Measurements from ENCODE around the gene ITGAX.

ITGAX gene

GRCh38 chr16:31365131-31365865 is 10.3 kb downstream of the ITGAX start:
- H3K9ac ChIP-seq (ENCODE audit: insufficient read length, low read depth), result no peak overlapping the region

GRCh38 chr16:31367853-31368252 is 12.9 kb downstream of the ITGAX start:
- TF ChIP-seq YY1 (IDR thresholded peaks at IDR 0.05; ENCODE audit: insufficient read depth, insufficient read length), result no peak
- TF ChIP-seq ZNF274 (IDR thresholded peaks at IDR 0.05; ENCODE audit: low read depth, low read length), result no peak
- TF ChIP-seq SUZ12 (IDR thresholded peaks at IDR 0.05; ENCODE audit: extremely low read depth, insufficient read depth, insufficient read length), result no peak
- no peak overlapping the region for H3K4me3 ChIP-seq (ENCODE audit: insufficient read length, low read depth)
- no peak for DNase-seq (ENCODE audit: low read depth, low spot score)
- H3K9me3 ChIP-seq (ENCODE audit: insufficient read depth, low read length), result peaks cover 4% of the 10 kb centered on the region; the same call in 1 of the 2 replicates
- H3K27me3 ChIP-seq (ENCODE audit: insufficient read depth, insufficient read length), result no peaks in the 10 kb centered on the region
- H3K9ac ChIP-seq (ENCODE audit: insufficient read length, low read depth), result no peak overlapping the region
- no peaks in the 10 kb centered on the region for H3K36me3 ChIP-seq (ENCODE audit: insufficient read depth, insufficient read length, low read length)
- H3K4me1 ChIP-seq (ENCODE audit: insufficient read depth, insufficient read length), result peaks cover 3% of the 10 kb centered on the region

More at GRCh38 chr16:31365131-31365865, 10.3 kb downstream of the ITGAX start:
- Histone ChIP-seq H3K4me1 (ENCODE audit: insufficient read depth, insufficient read length) (no peaks in the 10 kb centered on the region), H3K9me3 (ENCODE audit: insufficient read depth, low read length) (peaks cover 4% of the 10 kb centered on the region; the same call in 1 of the 2 replicates), H3K4me3 (ENCODE audit: insufficient read length, low read depth) (no peak overlapping the region), H3K36me3 (ENCODE audit: insufficient read depth, insufficient read length, low read length) (no peaks in the 10 kb centered on the region), H3K27me3 (ENCODE audit: insufficient read depth, insufficient read length) (no peaks in the 10 kb centered on the region)
- no peak for TF ChIP-seq ZNF274 (IDR thresholded peaks at IDR 0.05; ENCODE audit: low read depth, low read length)
- TF ChIP-seq YY1 (IDR thresholded peaks at IDR 0.05; ENCODE audit: insufficient read depth, insufficient read length), result no peak
- no peak for TF ChIP-seq SUZ12 (IDR thresholded peaks at IDR 0.05; ENCODE audit: extremely low read depth, insufficient read depth, insufficient read length)
- DNase-seq (ENCODE audit: low read depth, low spot score), result no peak

GRCh38 chr16:31371008-31371407 is 16.0 kb downstream of the ITGAX start:
- H3K27me3 ChIP-seq (ENCODE audit: insufficient read depth, insufficient read length), result no peaks in the 10 kb centered on the region
- DNase-seq (ENCODE audit: low read depth, low spot score), result no peak
- no peaks in the 10 kb centered on the region for H3K36me3 ChIP-seq (ENCODE audit: insufficient read depth, insufficient read length, low read length)
- no peak overlapping the region for H3K4me3 ChIP-seq (ENCODE audit: insufficient read length, low read depth)
- TF ChIP-seq SUZ12 (IDR thresholded peaks at IDR 0.05; ENCODE audit: extremely low read depth, insufficient read depth, insufficient read length), result no peak
- no peak for TF ChIP-seq ZNF274 (IDR thresholded peaks at IDR 0.05; ENCODE audit: low read depth, low read length)
- TF ChIP-seq YY1 (IDR thresholded peaks at IDR 0.05; ENCODE audit: insufficient read depth, insufficient read length), result no peak
- H3K9ac ChIP-seq (ENCODE audit: insufficient read length, low read depth), result no peak overlapping the region
- peaks cover 3% of the 10 kb centered on the region for H3K4me1 ChIP-seq (ENCODE audit: insufficient read depth, insufficient read length)
- peaks cover 13% of the 10 kb centered on the region; the same call in 1 of the 2 replicates for H3K9me3 ChIP-seq (ENCODE audit: insufficient read depth, low read length)

- DNase-seq (ENCODE audit: low read depth, low spot score), result no peak
- Histone ChIP-seq H3K9ac (ENCODE audit: insufficient read length, low read depth) (peak overlapping the region; percentile 45), H3K27me3 (ENCODE audit: insufficient read depth, insufficient read length) (no peaks in the 10 kb centered on the region), H3K4me3 (ENCODE audit: insufficient read length, low read depth) (no peak overlapping the region), H3K9me3 (ENCODE audit: insufficient read depth, low read length) (peaks cover 13% of the 10 kb centered on the region; the same call in 1 of the 2 replicates), H3K36me3 (ENCODE audit: insufficient read depth, insufficient read length, low read length) (no peaks in the 10 kb centered on the region), H3K4me1 (ENCODE audit: insufficient read depth, insufficient read length) (peaks cover 3% of the 10 kb centered on the region)
- TF ChIP-seq SUZ12 (IDR thresholded peaks at IDR 0.05; ENCODE audit: extremely low read depth, insufficient read depth, insufficient read length), result no peak
- no peak for TF ChIP-seq ZNF274 (IDR thresholded peaks at IDR 0.05; ENCODE audit: low read depth, low read length)
- no peak for TF ChIP-seq YY1 (IDR thresholded peaks at IDR 0.05; ENCODE audit: insufficient read depth, insufficient read length)
Measured at GRCh38 chr16:31371619-31372484, 16.9 kb downstream of the ITGAX start.

- Histone ChIP-seq H3K36me3 (ENCODE audit: insufficient read depth, insufficient read length, low read length) (no peaks in the 10 kb centered on the region), H3K4me3 (ENCODE audit: insufficient read length, low read depth) (no peak overlapping the region), H3K9ac (ENCODE audit: insufficient read length, low read depth) (no peak overlapping the region), H3K9me3 (ENCODE audit: insufficient read depth, low read length) (peaks cover 13% of the 10 kb centered on the region; the same call in 1 of the 2 replicates), H3K27me3 (ENCODE audit: insufficient read depth, insufficient read length) (no peaks in the 10 kb centered on the region), H3K4me1 (ENCODE audit: insufficient read depth, insufficient read length) (peaks cover 3% of the 10 kb centered on the region)
- no peak for TF ChIP-seq SUZ12 (IDR thresholded peaks at IDR 0.05; ENCODE audit: extremely low read depth, insufficient read depth, insufficient read length)
- no peak for TF ChIP-seq ZNF274 (IDR thresholded peaks at IDR 0.05; ENCODE audit: low read depth, low read length)
- DNase-seq (ENCODE audit: low read depth, low spot score), result no peak
Measured at GRCh38 chr16:31373235-31373634, 18.3 kb downstream of the ITGAX start.

GRCh38 chr16:31375231-31375630 is 20.3 kb downstream of the ITGAX start:
- peaks cover 3% of the 10 kb centered on the region for H3K4me1 ChIP-seq (ENCODE audit: insufficient read depth, insufficient read length)
- H3K4me3 ChIP-seq (ENCODE audit: insufficient read length, low read depth), result no peak overlapping the region
- TF ChIP-seq YY1 (IDR thresholded peaks at IDR 0.05; ENCODE audit: insufficient read depth, insufficient read length) (no peak), ZNF274 (IDR thresholded peaks at IDR 0.05; ENCODE audit: low read depth, low read length) (no peak), SUZ12 (IDR thresholded peaks at IDR 0.05; ENCODE audit: extremely low read depth, insufficient read depth, insufficient read length) (no peak)
- no peak overlapping the region for H3K9ac ChIP-seq (ENCODE audit: insufficient read length, low read depth)
- H3K9me3 ChIP-seq (ENCODE audit: insufficient read depth, low read length), result peaks cover 8% of the 10 kb centered on the region; the same call in 1 of the 2 replicates
- DNase-seq (ENCODE audit: low read depth, low spot score), result no peak
- H3K27me3 ChIP-seq (ENCODE audit: insufficient read depth, insufficient read length), result no peaks in the 10 kb centered on the region
- H3K36me3 ChIP-seq (ENCODE audit: insufficient read depth, insufficient read length, low read length), result no peaks in the 10 kb centered on the region

- peaks cover under 1% of the 10 kb centered on the region for H3K4me1 ChIP-seq (ENCODE audit: insufficient read depth, insufficient read length)
- H3K4me3 ChIP-seq (ENCODE audit: insufficient read length, low read depth), result no peak overlapping the region
- no peak overlapping the region for H3K9ac ChIP-seq (ENCODE audit: insufficient read length, low read depth)
- H3K27me3 ChIP-seq (ENCODE audit: insufficient read depth, insufficient read length), result no peaks in the 10 kb centered on the region
- H3K36me3 ChIP-seq (ENCODE audit: insufficient read depth, insufficient read length, low read length), result no peaks in the 10 kb centered on the region
- DNase-seq (ENCODE audit: low read depth, low spot score), result no peak
- TF ChIP-seq ZNF274 (IDR thresholded peaks at IDR 0.05; ENCODE audit: low read depth, low read length) (no peak), YY1 (IDR thresholded peaks at IDR 0.05; ENCODE audit: insufficient read depth, insufficient read length) (no peak), SUZ12 (IDR thresholded peaks at IDR 0.05; ENCODE audit: extremely low read depth, insufficient read depth, insufficient read length) (no peak)
- H3K9me3 ChIP-seq (ENCODE audit: insufficient read depth, low read length), result peaks cover 8% of the 10 kb centered on the region; the same call in 1 of the 2 replicates
Measured at GRCh38 chr16:31376705-31377104, 21.7 kb downstream of the ITGAX start.
